Colonic mucosa (tissue), 4 donors: ENCODE measurements around the gene F8. TPM values are rescaled to one million over a fixed set of nuclear protein-coding genes. Genes with fewer than 3 reads are reported as not detected.

Experiments used
- DNase-seq: peaks from one replicate; pipeline ENCODE4 v3.0.0-alpha.2; 2020
- H3K27ac ChIP-seq: fragments of 200-600 bp; one replicate; pipeline ENCODE4 v1.8.0; 2021
- H3K27me3 ChIP-seq: fragments of 200-600 bp; one replicate; pipeline ENCODE4 v1.8.0; 2021
- H3K36me3 ChIP-seq: fragments of 200-600 bp; one replicate; pipeline ENCODE4 v1.8.0; 2021
- H3K4me1 ChIP-seq: fragments of 200-600 bp; one replicate; pipeline ENCODE4 v1.8.0; 2021; ENCODE audit warnings: mild to moderate bottlenecking
- H3K4me3 ChIP-seq: fragments of 200-600 bp; one replicate; pipeline ENCODE4 v1.8.0; 2021
- H3K9ac ChIP-seq, 2 donors: one replicate each; pipeline ENCODE4 v1.7.0; 2013; ENCODE audit warnings: control low read depth in 2 of 2, low read depth in 2 of 2, low read length in 2 of 2
- H3K9me3 ChIP-seq: fragments of 200-600 bp; one replicate; pipeline ENCODE4 v1.8.0; 2021
- intact Hi-C: fragments of 100-400 bp; cut with DNase I; formaldehyde crosslinking; loops from one replicate; pipeline ENCODE4 v1.14.1; 2022
- total RNA-seq, 2 donors: library from RNA; stranded (reverse); fragmentation: NEBNext Ultra II Directional in 1 of 2; extraction: Animal tissue kit (Norgen Biotek cat#: 25700) in 1 of 2; gene quantifications; one replicate each; pipeline ENCODE4 v1.2.1, GENCODE V29; 2021
- TF ChIP-seq, protein P1 (sequence below): fragments of 200-600 bp; IDR thresholded peaks from one replicate; pipeline ENCODE4 v1.8.0; 2022; ENCODE audit warnings: antibody characterized with exemption, mild to moderate bottlenecking
- donor health status: healthy.
- donor health status: DM: no; HTN: no; CAD: no.
- donor health status: DM: no; HTN: no; CAD: no.

Gene F8
- total RNA-seq, 2 donors from 2014 or later, result 2.3 to 3.5 TPM

DNA sequence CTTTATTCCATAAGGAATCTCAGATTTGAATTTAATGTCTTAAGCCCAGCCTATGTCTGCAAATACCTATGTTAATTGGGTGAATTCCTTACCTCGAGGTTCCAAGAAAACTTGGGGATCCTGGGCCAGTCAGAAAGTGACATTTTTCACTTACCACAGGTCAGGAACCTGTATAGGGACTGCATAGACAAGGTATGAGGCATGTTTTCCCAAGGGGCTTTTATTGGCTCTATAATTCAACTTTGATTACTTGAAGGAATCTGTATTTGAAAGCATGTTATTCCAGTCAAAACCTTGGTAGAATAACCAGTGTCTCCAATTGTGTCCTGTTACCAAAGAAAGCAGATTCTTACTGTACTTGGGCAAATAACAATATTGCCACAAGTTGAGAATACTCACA lies 208.7 kb downstream of the F8 start:
- Histone ChIP-seq H3K36me3 (no peaks in the 10 kb centered on the region), H3K4me3 (no peak overlapping the region), H3K9me3 (no peaks in the 10 kb centered on the region), H3K9ac (no peak overlapping the region), H3K27ac (no peak overlapping the region), H3K27me3 (no peaks in the 10 kb centered on the region), H3K4me1 (no peaks in the 10 kb centered on the region)
- intact Hi-C loops, result no loop called here
- TF ChIP-seq, protein P1, sequence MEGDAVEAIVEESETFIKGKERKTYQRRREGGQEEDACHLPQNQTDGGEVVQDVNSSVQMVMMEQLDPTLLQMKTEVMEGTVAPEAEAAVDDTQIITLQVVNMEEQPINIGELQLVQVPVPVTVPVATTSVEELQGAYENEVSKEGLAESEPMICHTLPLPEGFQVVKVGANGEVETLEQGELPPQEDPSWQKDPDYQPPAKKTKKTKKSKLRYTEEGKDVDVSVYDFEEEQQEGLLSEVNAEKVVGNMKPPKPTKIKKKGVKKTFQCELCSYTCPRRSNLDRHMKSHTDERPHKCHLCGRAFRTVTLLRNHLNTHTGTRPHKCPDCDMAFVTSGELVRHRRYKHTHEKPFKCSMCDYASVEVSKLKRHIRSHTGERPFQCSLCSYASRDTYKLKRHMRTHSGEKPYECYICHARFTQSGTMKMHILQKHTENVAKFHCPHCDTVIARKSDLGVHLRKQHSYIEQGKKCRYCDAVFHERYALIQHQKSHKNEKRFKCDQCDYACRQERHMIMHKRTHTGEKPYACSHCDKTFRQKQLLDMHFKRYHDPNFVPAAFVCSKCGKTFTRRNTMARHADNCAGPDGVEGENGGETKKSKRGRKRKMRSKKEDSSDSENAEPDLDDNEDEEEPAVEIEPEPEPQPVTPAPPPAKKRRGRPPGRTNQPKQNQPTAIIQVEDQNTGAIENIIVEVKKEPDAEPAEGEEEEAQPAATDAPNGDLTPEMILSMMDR, result no peak
- DNase-seq, result no peak

- Histone ChIP-seq H3K27me3 (no peaks in the 10 kb centered on the region), H3K4me1 (no peaks in the 10 kb centered on the region), H3K27ac (no peak overlapping the region), H3K9me3 (no peaks in the 10 kb centered on the region), H3K36me3 (no peaks in the 10 kb centered on the region), H3K9ac (no peak overlapping the region), H3K4me3 (no peak overlapping the region)
- no peak for DNase-seq
- TF ChIP-seq, protein P1, result no peak
- intact Hi-C loops, result no loop called here
Measured at GRCh38 chrX:154812341-154813101, 210.0 kb downstream of the F8 start.

DNA sequence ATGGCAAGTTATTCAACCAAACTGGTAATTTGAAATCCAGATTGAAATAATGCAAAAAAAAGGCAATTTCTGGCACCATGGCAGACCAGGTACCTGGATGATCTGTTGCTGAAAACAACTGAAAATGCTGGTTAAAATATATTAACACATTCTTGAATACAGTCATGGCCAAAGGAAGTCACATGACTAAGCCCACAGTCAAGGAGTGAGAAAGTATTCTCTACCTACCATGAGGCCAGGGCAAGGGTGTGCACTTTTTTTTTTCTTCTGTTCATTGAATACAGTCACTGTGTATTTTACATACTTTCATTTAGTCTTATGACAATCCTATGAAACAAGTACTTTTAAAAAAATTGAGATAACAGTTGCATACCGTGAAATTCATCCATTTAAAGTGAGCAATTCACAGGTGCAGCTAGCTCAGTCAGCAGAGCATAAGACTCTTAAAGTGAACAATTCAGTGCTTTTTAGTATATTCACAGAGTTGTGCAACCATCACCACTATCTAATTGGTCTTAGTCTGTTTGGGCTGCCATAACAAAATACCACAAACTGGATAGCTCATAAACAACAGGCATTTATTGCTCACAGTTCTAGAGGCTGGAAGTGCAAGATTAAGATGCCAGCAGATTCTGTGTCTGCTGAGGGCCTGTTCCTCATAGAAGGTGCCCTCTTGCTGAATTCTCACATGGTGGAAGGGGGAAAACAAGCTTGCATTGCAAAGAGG lies 212.4 kb downstream of the F8 start:
- Histone ChIP-seq H3K36me3 (no peaks in the 10 kb centered on the region), H3K4me3 (no peak overlapping the region), H3K27me3 (no peaks in the 10 kb centered on the region), H3K4me1 (no peaks in the 10 kb centered on the region), H3K9me3 (no peaks in the 10 kb centered on the region), H3K9ac (no peak overlapping the region), H3K27ac (no peak overlapping the region)
- intact Hi-C loops, result no loop called here
- no peak for DNase-seq
- TF ChIP-seq, protein P1, result no peak

DNA sequence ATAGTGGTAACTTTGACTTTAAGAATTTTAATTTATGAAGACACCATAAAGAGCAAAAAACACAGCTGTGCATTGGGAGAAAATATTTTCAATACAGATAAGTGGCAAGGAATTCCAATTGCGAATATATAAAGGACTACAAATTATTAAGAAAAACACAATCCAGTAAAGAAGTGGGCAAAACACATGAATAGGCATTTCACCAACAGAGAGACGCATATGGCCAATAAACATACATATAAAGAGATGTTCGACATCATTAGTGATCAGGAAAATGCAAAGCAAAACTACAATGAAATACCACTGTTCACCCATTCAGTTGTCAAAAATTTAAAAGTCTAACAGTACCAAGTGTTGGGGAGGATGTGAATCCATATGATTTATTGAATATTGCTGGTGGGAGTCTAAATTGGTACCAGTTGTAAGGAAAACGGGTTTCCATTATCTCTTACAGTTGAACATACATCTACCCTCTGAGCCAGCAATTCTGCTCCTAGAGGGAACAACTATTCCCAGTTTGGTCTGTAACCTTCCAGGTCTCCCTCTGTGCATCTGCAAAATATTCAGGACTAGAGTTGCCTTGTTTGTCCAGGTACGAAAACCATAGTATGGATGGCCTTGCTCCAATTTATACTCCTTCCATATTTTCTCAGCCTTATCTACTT lies 215.6 kb downstream of the F8 start:
- intact Hi-C loops, result no loop called here
- H3K9ac ChIP-seq, result no peak overlapping the region
- no peaks in the 10 kb centered on the region for H3K27me3 ChIP-seq
- H3K4me1 ChIP-seq, result no peaks in the 10 kb centered on the region
- no peak for DNase-seq
- H3K36me3 ChIP-seq, result no peaks in the 10 kb centered on the region
- TF ChIP-seq, protein P1, result no peak
- no peak overlapping the region for H3K4me3 ChIP-seq
- no peaks in the 10 kb centered on the region for H3K9me3 ChIP-seq
- H3K27ac ChIP-seq, result no peak overlapping the region

DNA sequence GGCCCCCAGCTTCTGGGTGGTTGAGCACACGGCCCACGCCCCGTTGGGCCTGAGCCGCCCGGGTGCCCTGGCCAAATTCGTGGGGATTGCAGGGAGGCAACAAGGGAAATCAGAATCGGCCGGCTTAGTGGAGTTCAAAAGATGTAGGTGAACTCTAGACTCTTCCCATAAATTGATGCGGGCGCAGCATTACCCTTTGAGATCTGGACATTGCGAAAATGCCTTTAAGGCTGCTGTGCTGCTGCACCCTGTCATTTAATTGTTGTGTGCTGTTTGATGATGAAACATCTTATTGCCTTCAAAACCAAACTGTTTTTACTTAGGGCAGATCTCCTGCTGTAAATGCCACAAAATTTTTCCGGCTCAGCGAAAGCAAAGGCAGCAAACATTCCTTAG lies 216.8 kb downstream of the F8 start:
- Histone ChIP-seq H3K9me3 (no peaks in the 10 kb centered on the region), H3K9ac (peak overlapping the region in 1 of 2 donors; percentile 73), H3K36me3 (no peaks in the 10 kb centered on the region), H3K4me1 (no peaks in the 10 kb centered on the region), H3K27ac (peak overlapping the region; percentile 65), H3K27me3 (no peaks in the 10 kb centered on the region), H3K4me3 (peak overlapping the region; percentile 61)
- intact Hi-C loops, result no loop called here
- TF ChIP-seq, protein P1, result no peak
- DNase-seq, result no peak
